GM12801 (cell line): Measurements from ENCODE around the gene RRP7A.

Experiments
- CTCF ChIP-seq: IDR thresholded peaks from one replicate; pipeline ENCODE4 v1.5.1; 2011; ENCODE audit warnings: control low read depth; ENCODE audit not compliant: insufficient read length; ENCODE audit errors: extremely low read depth

Gene RRP7A

GRCh38 chr22:42500161-42500835 lies 19.3 kb downstream of the RRP7A start:
- TF ChIP-seq CTCF, result no peak

- TF ChIP-seq CTCF, result no peak
Measured at GRCh38 chr22:42493393-42493792, 26.2 kb downstream of the RRP7A start.

- no peak for TF ChIP-seq CTCF
Measured at GRCh38 chr22:42492323-42492690, 27.3 kb downstream of the RRP7A start.

GRCh38 chr22:42490243-42490832 lies 29.3 kb downstream of the RRP7A start:
- no peak for TF ChIP-seq CTCF

GRCh38 chr22:42489000-42489399 lies 30.6 kb downstream of the RRP7A start:
- no peak for TF ChIP-seq CTCF

- no peak for TF ChIP-seq CTCF
Measured at GRCh38 chr22:42484506-42484905, 35.1 kb downstream of the RRP7A start.

DNA sequence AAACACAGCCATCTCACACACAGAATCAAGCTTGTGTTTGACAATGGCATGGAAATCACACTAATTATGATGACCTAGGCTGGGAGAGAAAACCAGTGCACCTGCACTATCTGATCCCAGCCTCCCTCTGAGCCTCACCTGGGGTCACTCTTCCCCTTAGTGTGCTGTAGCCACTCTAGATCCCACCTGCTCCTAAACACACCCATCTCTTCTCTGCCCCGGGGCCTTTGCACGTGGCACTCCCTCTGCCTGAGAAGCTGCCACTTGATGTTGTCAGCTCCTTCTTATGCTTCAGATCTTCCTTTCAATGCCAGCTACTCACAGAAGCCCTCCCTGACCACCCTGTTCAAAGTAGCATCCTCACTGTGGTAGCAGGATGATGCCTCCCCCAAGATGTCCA lies 44.5 kb downstream of the RRP7A start:
- TF ChIP-seq CTCF, result no peak
